CD8-positive, alpha-beta memory T cell (primary cell): ENCODE results near the gene SLC8A1. TPM values are rescaled to one million over a fixed set of nuclear protein-coding genes. Genes with fewer than 3 reads are reported as not detected.

Experiments used
- CTCF ChIA-PET: fragments of 350-600 bp; sonication (Branson Sonifier 250); formaldehyde crosslinking; loops from one replicate; lab custom pipeline; 2021; ENCODE audit warnings: antibody characterized with exemption; lab: Charles Lee
- POLR2A ChIA-PET: fragments of 350-600 bp; sonication (Branson Sonifier 250); formaldehyde crosslinking; loops from one replicate; lab custom pipeline; 2021; ENCODE audit warnings: antibody characterized with exemption; lab: Charles Lee
- DNase-seq, 5 donors: peaks; one replicate each; pipeline versions ENCODE4 v3.0.0 to v3.0.0-alpha.2; 2020 to 2022; ENCODE audit warnings: mixed read lengths in 1 of 5
- H3K27ac ChIP-seq: one replicate; pipeline ENCODE4 v1.7.0; 2013; ENCODE audit warnings: low read depth, mild to moderate bottlenecking, low read length, moderate library complexity
- H3K27me3 ChIP-seq: 2 replicates; pipeline ENCODE4 v1.7.0; 2013; ENCODE audit warnings: low read length, mild to moderate bottlenecking; ENCODE audit not compliant: insufficient read depth, poor library complexity, severe bottlenecking
- H3K36me3 ChIP-seq: 2 replicates; pipeline ENCODE4 v1.7.0; 2013; ENCODE audit warnings: mild to moderate bottlenecking, low read length, moderate library complexity; ENCODE audit not compliant: insufficient read depth
- H3K4me1 ChIP-seq: 2 replicates; pipeline ENCODE4 v1.7.0; 2013; ENCODE audit warnings: mild to moderate bottlenecking, low read length, moderate library complexity; ENCODE audit not compliant: insufficient read depth
- H3K4me3 ChIP-seq: 2 replicates; pipeline ENCODE4 v1.7.0; 2013; ENCODE audit warnings: mild to moderate bottlenecking, low read length
- H3K9me3 ChIP-seq: 2 replicates; pipeline ENCODE4 v1.7.0; 2013; ENCODE audit warnings: mild to moderate bottlenecking, low read length
- H3K27ac Mint-ChIP-seq, 8 donors: one replicate each; pipeline ENCODE4 v1.8.0; 2020 to 2021; ENCODE audit warnings: mixed read lengths in 8 of 8, mild to moderate bottlenecking in 6 of 8, inconsistent platforms in 3 of 8, moderate library complexity in 3 of 8
- H3K27me3 Mint-ChIP-seq, 2 donors: one replicate each; pipeline ENCODE4 v1.8.0; 2020 to 2021; ENCODE audit warnings: mixed read lengths in 2 of 2, mild to moderate bottlenecking in 1 of 2, moderate library complexity in 1 of 2
- H3K36me3 Mint-ChIP-seq, 3 donors: one replicate each; pipeline ENCODE4 v1.8.0; 2020 to 2021; ENCODE audit warnings: mixed read lengths in 3 of 3, inconsistent platforms in 1 of 3, mild to moderate bottlenecking in 1 of 3
- H3K4me1 Mint-ChIP-seq, 3 donors: one replicate each; pipeline ENCODE4 v1.8.0; 2020 to 2021; ENCODE audit warnings: mixed read lengths in 3 of 3, inconsistent platforms in 1 of 3, mild to moderate bottlenecking in 1 of 3
- H3K4me3 Mint-ChIP-seq, 7 donors: one replicate each; pipeline ENCODE4 v1.8.0; 2020 to 2021; ENCODE audit warnings: mixed read lengths in 7 of 7, mild to moderate bottlenecking in 6 of 7, moderate library complexity in 4 of 7, inconsistent platforms in 2 of 7
- H3K9me3 Mint-ChIP-seq, 5 donors: one replicate each; pipeline ENCODE4 v1.8.0; 2020 to 2022; ENCODE audit warnings: mixed read lengths in 5 of 5, mild to moderate bottlenecking in 3 of 5, moderate library complexity in 2 of 5, inconsistent platforms in 1 of 5
- polyA plus RNA-seq: library from polyadenylated mRNA; unstranded; fragments of 300-500 nt; fragmentation: Illumina TruSeq; gene quantifications from one replicate; pipeline ENCODE4 v1.2.3, GENCODE V29; 2021
- total RNA-seq, 2 experiments: library from RNA; stranded (reverse); gene quantifications; one replicate each; pipeline ENCODE4 v1.2.3, GENCODE V29; 2021

The SLC8A1 gene
- total and polyA plus RNA-seq, 3 experiments from 2014 or later: 0.15 to 0.22 TPM; not detected in 1

DNA sequence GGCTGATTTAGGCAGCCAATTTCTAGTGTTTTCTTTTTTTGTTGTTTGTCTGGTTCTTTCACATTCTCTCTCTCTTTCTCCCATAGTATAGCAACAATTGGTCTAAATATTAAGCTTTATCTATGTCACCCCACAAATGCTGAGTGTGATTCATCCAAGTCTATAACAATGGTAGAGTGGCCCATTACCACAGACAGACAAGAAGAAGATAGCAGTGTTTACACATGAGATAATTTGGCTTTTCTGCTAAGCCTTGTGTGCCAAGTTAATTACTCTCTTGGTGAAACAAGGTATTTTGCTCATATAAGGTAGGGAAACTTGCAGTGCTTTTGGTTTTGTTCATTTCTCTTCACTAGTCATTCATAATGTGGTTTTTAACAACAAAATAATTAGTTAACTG is 166.5 kb downstream of the SLC8A1 start:
- Histone ChIP-seq H3K27ac (no peak overlapping the region), H3K9me3 (no peaks in the 10 kb centered on the region), H3K36me3 (no peaks in the 10 kb centered on the region), H3K27me3 (no peaks in the 10 kb centered on the region), H3K4me1 (no peaks in the 10 kb centered on the region), H3K4me3 (no peak overlapping the region)
- no peak overlapping the region for H3K4me3 Mint-ChIP-seq
- peaks cover 0 to 2% (median 0%) of the 10 kb centered on the region in 5 donors for H3K9me3 Mint-ChIP-seq
- H3K36me3 Mint-ChIP-seq: no peaks in the 10 kb centered on the region
- ChIA-PET CTCF (no interaction called here), POLR2A (no interaction called here)
- H3K4me1 Mint-ChIP-seq: peaks cover 0 to 4% (median 4%) of the 10 kb centered on the region in 3 donors
- H3K27ac Mint-ChIP-seq: no peak overlapping the region
- H3K27me3 Mint-ChIP-seq: no peaks in the 10 kb centered on the region
- no peak for DNase-seq

GRCh38 chr2:40284797-40285196 is 167.1 kb downstream of the SLC8A1 start:
- CTCF ChIA-PET: no interaction called here
- no peaks in the 10 kb centered on the region for H3K36me3 Mint-ChIP-seq
- DNase-seq: no peak

GRCh38 chr2:40283111-40283909 is 168.6 kb downstream of the SLC8A1 start:
- POLR2A ChIA-PET: no interaction called here
- Histone ChIP-seq H3K36me3 (no peaks in the 10 kb centered on the region), H3K4me1 (no peaks in the 10 kb centered on the region), H3K9me3 (no peaks in the 10 kb centered on the region), H3K27me3 (no peaks in the 10 kb centered on the region), H3K27ac (no peak overlapping the region), H3K4me3 (no peak overlapping the region)
- CTCF ChIA-PET: no interaction called here
- Mint-ChIP-seq H3K36me3 (no peaks in the 10 kb centered on the region), H3K4me1 (no peaks in the 10 kb centered on the region), H3K4me3 (no peak overlapping the region), H3K9me3 (no peaks in the 10 kb centered on the region), H3K27me3 (no peaks in the 10 kb centered on the region), H3K27ac (no peak overlapping the region)
- DNase-seq: no peak

More at GRCh38 chr2:40284797-40285196, 167.1 kb downstream of the SLC8A1 start:
- no peaks in the 10 kb centered on the region for H3K27me3 ChIP-seq
- H3K27ac ChIP-seq: no peak overlapping the region
- no peak overlapping the region for H3K4me3 Mint-ChIP-seq
- H3K9me3 Mint-ChIP-seq: peaks cover 0 to 2% (median 0%) of the 10 kb centered on the region in 5 donors
- no peak overlapping the region for H3K27ac Mint-ChIP-seq
- H3K4me3 ChIP-seq: no peak overlapping the region
- no peaks in the 10 kb centered on the region for H3K9me3 ChIP-seq
- POLR2A ChIA-PET: no interaction called here
- peaks cover 0 to under 1% (median 0%) of the 10 kb centered on the region in 3 donors for H3K4me1 Mint-ChIP-seq
- H3K4me1 ChIP-seq: no peaks in the 10 kb centered on the region
- H3K36me3 ChIP-seq: no peaks in the 10 kb centered on the region
- no peaks in the 10 kb centered on the region for H3K27me3 Mint-ChIP-seq

DNA sequence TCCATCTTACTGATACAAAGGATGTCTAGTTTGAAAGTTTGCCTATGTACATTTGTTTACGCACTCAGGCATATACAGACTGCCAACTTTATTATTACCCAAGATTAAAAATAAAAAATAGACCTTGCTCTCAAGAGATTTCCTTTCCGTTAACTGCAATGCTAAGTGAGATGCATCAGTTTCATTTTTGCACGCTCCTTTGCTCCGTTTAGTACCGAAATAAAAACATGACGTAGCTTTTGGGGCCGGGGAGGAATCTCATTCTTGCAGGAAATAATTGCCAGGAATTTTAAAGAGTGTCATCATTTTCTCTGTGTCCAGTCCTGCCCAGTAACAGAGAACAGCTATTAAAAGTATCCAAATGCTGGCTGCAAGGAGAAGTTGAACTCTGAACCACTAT is 169.5 kb downstream of the SLC8A1 start:
- H3K9me3 ChIP-seq: no peaks in the 10 kb centered on the region
- ChIA-PET POLR2A (no interaction called here), CTCF (no interaction called here)
- H3K27me3 ChIP-seq: no peaks in the 10 kb centered on the region
- no peak overlapping the region for H3K27ac ChIP-seq
- Mint-ChIP-seq H3K36me3 (no peaks in the 10 kb centered on the region), H3K4me3 (no peak overlapping the region), H3K27ac (no peak overlapping the region), H3K4me1 (no peaks in the 10 kb centered on the region), H3K9me3 (peaks cover 0 to 3% (median 0%) of the 10 kb centered on the region in 5 donors), H3K27me3 (no peaks in the 10 kb centered on the region)
- H3K4me1 ChIP-seq: no peaks in the 10 kb centered on the region
- no peaks in the 10 kb centered on the region for H3K36me3 ChIP-seq
- no peak overlapping the region for H3K4me3 ChIP-seq
- DNase-seq: no peak

- no peak for DNase-seq
- H3K4me1 Mint-ChIP-seq: no peaks in the 10 kb centered on the region
- Histone ChIP-seq H3K27me3 (no peaks in the 10 kb centered on the region), H3K36me3 (no peaks in the 10 kb centered on the region), H3K4me3 (no peak overlapping the region), H3K4me1 (no peaks in the 10 kb centered on the region), H3K27ac (no peak overlapping the region), H3K9me3 (no peaks in the 10 kb centered on the region)
- no peak overlapping the region for H3K4me3 Mint-ChIP-seq
- no peaks in the 10 kb centered on the region for H3K27me3 Mint-ChIP-seq
- H3K9me3 Mint-ChIP-seq: peaks cover 0 to 3% (median 0%) of the 10 kb centered on the region in 5 donors
- CTCF ChIA-PET: no interaction called here
- POLR2A ChIA-PET: no interaction called here
- no peaks in the 10 kb centered on the region for H3K36me3 Mint-ChIP-seq
- no peak overlapping the region for H3K27ac Mint-ChIP-seq
Observed at GRCh38 chr2:40281021-40281940, 170.6 kb downstream of the SLC8A1 start.

- no peaks in the 10 kb centered on the region for H3K27me3 Mint-ChIP-seq
Observed at GRCh38 chr2:40279482-40279881, 172.4 kb downstream of the SLC8A1 start.

GRCh38 chr2:40279001-40279400 is 172.9 kb downstream of the SLC8A1 start:
- no peak overlapping the region for H3K27ac Mint-ChIP-seq
- H3K4me3 ChIP-seq: no peak overlapping the region
- no peaks in the 10 kb centered on the region for H3K36me3 ChIP-seq
- H3K4me1 ChIP-seq: no peaks in the 10 kb centered on the region
- no peaks in the 10 kb centered on the region for H3K4me1 Mint-ChIP-seq
- ChIA-PET CTCF (no interaction called here), POLR2A (no interaction called here)
- no peaks in the 10 kb centered on the region for H3K36me3 Mint-ChIP-seq
- no peak overlapping the region for H3K4me3 Mint-ChIP-seq
- H3K9me3 ChIP-seq: no peaks in the 10 kb centered on the region
- peaks cover 0 to 3% (median 0%) of the 10 kb centered on the region in 5 donors for H3K9me3 Mint-ChIP-seq
- DNase-seq: no peak
- H3K27me3 Mint-ChIP-seq: no peaks in the 10 kb centered on the region
- H3K27me3 ChIP-seq: no peaks in the 10 kb centered on the region
- no peak overlapping the region for H3K27ac ChIP-seq

More at GRCh38 chr2:40279482-40279881, 172.4 kb downstream of the SLC8A1 start:
- Histone ChIP-seq H3K4me1 (no peaks in the 10 kb centered on the region), H3K36me3 (no peaks in the 10 kb centered on the region), H3K4me3 (no peak overlapping the region), H3K27ac (no peak overlapping the region), H3K9me3 (no peaks in the 10 kb centered on the region), H3K27me3 (no peaks in the 10 kb centered on the region)
- Mint-ChIP-seq H3K27ac (no peak overlapping the region), H3K4me3 (no peak overlapping the region), H3K36me3 (no peaks in the 10 kb centered on the region), H3K4me1 (no peaks in the 10 kb centered on the region), H3K9me3 (peaks cover 0 to 3% (median 0%) of the 10 kb centered on the region in 5 donors)
- ChIA-PET CTCF (no interaction called here), POLR2A (no interaction called here)
- DNase-seq: no peak

- no peaks in the 10 kb centered on the region for H3K4me1 ChIP-seq
- H3K27me3 Mint-ChIP-seq: no peaks in the 10 kb centered on the region
- H3K27ac Mint-ChIP-seq: no peak overlapping the region
- no peaks in the 10 kb centered on the region for H3K4me1 Mint-ChIP-seq
- no peak overlapping the region for H3K4me3 Mint-ChIP-seq
- H3K27ac ChIP-seq: no peak overlapping the region
- DNase-seq: no peak
- ChIA-PET POLR2A (no interaction called here), CTCF (interaction anchor here (1.4 kb wide), 1 partner anchor 13 kb away, joined by 3 read pairs; no protein-coding TSS in a partner anchor)
- no peaks in the 10 kb centered on the region for H3K36me3 ChIP-seq
- H3K4me3 ChIP-seq: no peak overlapping the region
- peaks cover 0 to 6% (median 0%) of the 10 kb centered on the region in 5 donors for H3K9me3 Mint-ChIP-seq
- H3K36me3 Mint-ChIP-seq: no peaks in the 10 kb centered on the region
- H3K27me3 ChIP-seq: no peaks in the 10 kb centered on the region
- no peaks in the 10 kb centered on the region for H3K9me3 ChIP-seq
Observed at GRCh38 chr2:40276076-40276475, 175.8 kb downstream of the SLC8A1 start.
